ENCODE measurements around the gene ZIC4. TPM values are rescaled to one million over a fixed set of nuclear protein-coding genes. Genes with fewer than 3 reads are reported as not detected.

ZIC4 gene
- total RNA-seq, 1 donor from 2014 or later, result 40.2 TPM

DNA sequence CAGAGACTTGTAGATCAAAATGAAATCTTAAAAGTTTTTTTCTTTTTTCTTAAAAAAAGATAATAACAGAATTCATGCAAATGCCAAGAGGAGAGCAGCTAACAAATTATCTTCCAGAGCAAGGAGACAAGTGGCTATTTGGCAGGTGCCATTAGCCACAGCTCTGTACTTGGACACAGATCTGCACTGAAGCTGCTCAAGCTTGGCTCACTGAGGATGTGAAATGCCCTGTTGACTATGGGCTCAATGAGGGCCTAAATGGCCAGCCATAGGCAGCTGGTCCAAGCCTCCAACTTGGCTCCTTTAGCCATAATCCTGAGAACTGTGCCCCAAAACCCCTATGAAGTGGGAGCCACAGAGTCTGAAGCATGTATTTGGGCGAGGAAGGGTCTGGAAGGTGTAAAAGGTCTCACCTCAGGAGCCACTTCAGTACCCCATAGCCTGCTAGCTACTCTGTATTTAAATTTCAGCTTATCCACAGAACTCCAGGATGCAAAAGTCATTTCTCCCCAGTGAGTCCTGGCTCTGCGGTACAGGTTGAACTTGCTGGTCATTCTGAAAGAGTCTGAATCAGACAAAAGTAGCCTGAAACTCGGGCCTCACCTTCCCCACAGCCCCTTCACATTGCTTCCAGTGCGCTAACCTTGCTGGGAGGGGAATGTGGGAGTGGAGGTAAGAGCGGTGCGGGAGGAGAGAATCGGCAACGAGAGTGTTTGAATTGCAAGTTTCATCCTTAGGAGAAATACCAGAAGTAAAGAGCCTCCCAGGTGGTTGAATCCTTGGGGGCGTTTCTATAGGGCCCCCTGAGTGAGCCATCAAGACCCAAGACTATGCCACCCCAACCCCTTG, 48.0 kb downstream of the ZIC4 start:
- TF ChIP-seq, protein P1, sequence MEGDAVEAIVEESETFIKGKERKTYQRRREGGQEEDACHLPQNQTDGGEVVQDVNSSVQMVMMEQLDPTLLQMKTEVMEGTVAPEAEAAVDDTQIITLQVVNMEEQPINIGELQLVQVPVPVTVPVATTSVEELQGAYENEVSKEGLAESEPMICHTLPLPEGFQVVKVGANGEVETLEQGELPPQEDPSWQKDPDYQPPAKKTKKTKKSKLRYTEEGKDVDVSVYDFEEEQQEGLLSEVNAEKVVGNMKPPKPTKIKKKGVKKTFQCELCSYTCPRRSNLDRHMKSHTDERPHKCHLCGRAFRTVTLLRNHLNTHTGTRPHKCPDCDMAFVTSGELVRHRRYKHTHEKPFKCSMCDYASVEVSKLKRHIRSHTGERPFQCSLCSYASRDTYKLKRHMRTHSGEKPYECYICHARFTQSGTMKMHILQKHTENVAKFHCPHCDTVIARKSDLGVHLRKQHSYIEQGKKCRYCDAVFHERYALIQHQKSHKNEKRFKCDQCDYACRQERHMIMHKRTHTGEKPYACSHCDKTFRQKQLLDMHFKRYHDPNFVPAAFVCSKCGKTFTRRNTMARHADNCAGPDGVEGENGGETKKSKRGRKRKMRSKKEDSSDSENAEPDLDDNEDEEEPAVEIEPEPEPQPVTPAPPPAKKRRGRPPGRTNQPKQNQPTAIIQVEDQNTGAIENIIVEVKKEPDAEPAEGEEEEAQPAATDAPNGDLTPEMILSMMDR (conservative IDR thresholded peaks at IDR 0.05), result no peak
- no peak overlapping the region for H3K27ac Mint-ChIP-seq
- peaks cover 39% of the 10 kb centered on the region for H3K4me1 Mint-ChIP-seq (ENCODE audit: unreplicated experiment)
- H3K27me3 Mint-ChIP-seq, result peaks cover 99% of the 10 kb centered on the region
- H3K9me3 Mint-ChIP-seq, result no peaks in the 10 kb centered on the region
- peaks cover 5% of the 10 kb centered on the region for H3K36me3 Mint-ChIP-seq
- no peak for DNase-seq (ENCODE audit: extremely low spot score, unreplicated experiment)
- no peak overlapping the region for H3K4me3 Mint-ChIP-seq

DNA sequence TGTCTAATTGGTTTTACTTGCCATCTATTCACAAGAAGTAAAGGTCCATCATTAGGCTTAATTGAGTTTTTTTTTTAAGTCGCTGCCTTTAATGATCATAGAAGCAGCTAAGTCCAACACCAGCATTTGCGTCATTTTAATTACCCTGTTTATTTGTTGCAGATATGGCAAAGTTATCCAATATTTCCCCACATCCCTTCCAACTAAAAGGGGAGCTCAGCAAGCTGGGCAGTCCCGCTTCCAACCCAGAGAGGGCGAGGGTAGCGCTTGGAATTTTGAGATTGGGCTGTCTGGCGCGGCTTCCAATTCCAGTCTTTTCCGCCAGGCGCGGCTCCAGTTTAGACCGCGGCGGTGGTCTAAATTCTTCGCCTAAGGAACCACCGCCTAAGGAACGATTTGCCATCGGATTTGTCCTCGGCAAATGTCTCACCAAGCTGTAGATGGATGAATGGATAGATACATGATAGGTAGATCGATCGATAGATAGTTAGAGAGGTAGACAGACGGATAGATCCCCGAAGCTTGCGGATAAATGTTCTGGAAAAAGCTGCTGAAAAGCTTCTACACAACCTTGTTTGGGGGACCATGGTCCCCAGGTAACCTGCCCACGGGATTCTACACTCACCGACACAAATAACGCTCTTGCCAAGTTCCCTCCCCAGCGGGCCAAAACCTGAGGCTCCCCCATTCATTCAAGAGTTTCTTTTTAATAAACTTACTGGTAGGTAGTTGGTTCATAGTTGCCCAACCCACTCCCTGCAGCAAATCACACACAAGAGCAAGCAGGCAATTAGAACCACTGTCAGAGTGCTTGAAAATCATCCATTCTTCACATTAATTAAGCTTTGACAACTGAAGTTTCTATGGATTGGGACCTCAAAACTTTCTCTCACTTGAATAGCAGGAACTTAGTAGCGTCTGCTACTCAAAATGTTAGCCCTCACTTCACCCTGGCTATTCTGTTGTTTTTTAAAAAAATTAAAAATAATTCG, 49.1 kb downstream of the ZIC4 start:
- H3K4me1 Mint-ChIP-seq (ENCODE audit: unreplicated experiment), result peaks cover 39% of the 10 kb centered on the region
- H3K36me3 Mint-ChIP-seq, result peaks cover 5% of the 10 kb centered on the region
- H3K4me3 Mint-ChIP-seq, result peak overlapping the region; percentile 70
- H3K9me3 Mint-ChIP-seq, result no peaks in the 10 kb centered on the region
- peaks cover 99% of the 10 kb centered on the region for H3K27me3 Mint-ChIP-seq
- H3K27ac Mint-ChIP-seq, result no peak overlapping the region
- DNase-seq (ENCODE audit: extremely low spot score, unreplicated experiment), result no peak
- TF ChIP-seq, protein P1 (conservative IDR thresholded peaks at IDR 0.05), result peak; percentile 76

DNA sequence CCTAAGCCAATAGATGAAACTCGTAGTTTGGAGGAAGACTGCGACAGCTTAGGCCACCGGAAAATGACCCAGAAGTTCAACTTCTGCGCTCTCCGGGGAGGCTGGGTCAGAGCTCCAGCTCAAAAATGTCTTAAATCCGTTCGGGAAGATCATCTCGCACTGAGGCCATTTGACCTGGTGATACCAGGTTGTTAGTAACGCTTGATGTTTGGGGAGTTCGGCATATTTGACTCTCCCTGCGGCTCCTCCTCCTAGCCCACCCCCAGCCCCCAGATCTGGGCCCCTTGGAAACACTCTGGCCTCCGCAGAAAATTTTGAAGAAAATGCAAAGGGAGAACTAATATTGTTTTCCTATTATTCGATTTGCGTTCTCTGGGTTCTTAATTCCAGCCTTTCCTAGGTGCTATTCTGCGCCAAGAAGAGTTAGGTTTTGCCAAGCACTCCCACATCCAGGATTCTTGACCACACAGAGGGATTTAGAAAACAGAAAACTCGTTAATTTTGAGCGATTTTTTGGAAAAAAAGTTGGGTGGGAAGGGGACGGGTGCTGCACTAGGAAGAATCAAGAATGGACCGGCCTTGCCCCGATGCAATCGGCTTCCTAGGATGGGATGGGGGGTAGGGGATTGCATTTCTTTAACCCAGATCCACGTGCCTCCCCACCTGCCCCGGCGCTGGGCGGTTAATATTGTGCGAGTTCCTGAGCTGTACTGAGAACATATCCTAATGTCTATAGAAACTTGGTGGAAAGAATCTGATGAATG, 50.0 kb downstream of the ZIC4 start:
- H3K9me3 Mint-ChIP-seq, result no peaks in the 10 kb centered on the region
- H3K27ac Mint-ChIP-seq, result no peak overlapping the region
- H3K4me3 Mint-ChIP-seq, result peak overlapping the region; percentile 75
- peaks cover 96% of the 10 kb centered on the region for H3K27me3 Mint-ChIP-seq
- DNase-seq (ENCODE audit: extremely low spot score, unreplicated experiment), result no peak
- H3K4me1 Mint-ChIP-seq (ENCODE audit: unreplicated experiment), result peaks cover 31% of the 10 kb centered on the region
- TF ChIP-seq, protein P1 (conservative IDR thresholded peaks at IDR 0.05), result no peak
- peaks cover 5% of the 10 kb centered on the region for H3K36me3 Mint-ChIP-seq

DNA sequence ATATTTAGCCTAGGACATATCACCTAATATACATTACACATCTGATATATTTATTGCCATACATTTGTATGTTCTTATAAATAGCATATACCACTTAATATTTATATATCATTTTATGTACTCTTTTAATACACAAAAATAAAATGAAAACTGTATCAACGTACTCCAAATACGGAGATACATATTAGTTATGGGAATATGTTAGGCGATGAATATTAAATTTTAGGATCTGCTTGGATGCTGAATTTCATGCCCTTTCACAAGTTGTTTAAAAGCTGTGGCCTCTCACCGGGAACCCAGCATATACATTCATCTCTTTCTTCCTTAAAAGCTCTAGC, 50.6 kb downstream of the ZIC4 start:
- no peak for DNase-seq (ENCODE audit: extremely low spot score, unreplicated experiment)
- Mint-ChIP-seq H3K4me1 (ENCODE audit: unreplicated experiment) (peaks cover 25% of the 10 kb centered on the region), H3K27ac (no peak overlapping the region), H3K36me3 (peaks cover 5% of the 10 kb centered on the region), H3K4me3 (peak overlapping the region; percentile 75), H3K9me3 (no peaks in the 10 kb centered on the region), H3K27me3 (peaks cover 96% of the 10 kb centered on the region)
- TF ChIP-seq, protein P1 (conservative IDR thresholded peaks at IDR 0.05), result no peak

DNA sequence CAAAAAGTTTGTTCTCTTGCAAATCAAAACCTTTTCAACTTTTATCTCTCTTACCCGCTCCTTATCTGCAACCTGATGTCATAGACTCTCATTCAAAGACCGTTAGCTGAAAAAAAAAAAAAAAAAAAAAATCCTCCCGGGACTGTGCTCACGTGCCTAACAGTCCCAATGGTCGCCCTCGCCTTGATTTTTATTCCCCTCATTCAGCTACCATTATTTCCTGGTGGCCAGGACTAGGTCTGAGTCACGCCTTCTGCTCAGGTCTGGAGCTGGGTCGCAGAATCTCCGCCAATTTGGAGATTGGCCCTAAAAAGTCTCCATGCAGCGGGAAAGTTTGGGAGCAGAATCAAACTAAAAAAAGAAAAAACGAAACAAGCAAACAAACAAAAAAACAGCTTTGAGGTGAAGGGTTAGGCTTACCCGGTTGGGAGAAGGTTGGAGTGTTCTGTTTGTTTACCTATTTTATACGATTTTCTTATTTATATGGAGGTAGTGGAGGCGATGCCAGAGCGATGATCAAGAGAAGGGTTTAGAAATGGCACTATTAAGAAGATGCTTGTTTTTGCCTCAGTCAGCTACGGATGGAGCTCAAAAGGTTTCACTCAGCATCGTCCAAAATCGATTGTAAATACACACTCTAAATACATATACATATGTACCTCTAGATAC, 51.1 kb downstream of the ZIC4 start:
- no peak for DNase-seq (ENCODE audit: extremely low spot score, unreplicated experiment)
- TF ChIP-seq, protein P1 (conservative IDR thresholded peaks at IDR 0.05), result no peak
- Mint-ChIP-seq H3K9me3 (no peaks in the 10 kb centered on the region), H3K36me3 (peaks cover 5% of the 10 kb centered on the region), H3K4me1 (ENCODE audit: unreplicated experiment) (peaks cover 23% of the 10 kb centered on the region), H3K27ac (no peak overlapping the region), H3K4me3 (peak overlapping the region; percentile 59), H3K27me3 (peaks cover 96% of the 10 kb centered on the region)
